Activated CD4-positive, alpha-beta T cell treated with anti-CD3 and anti-CD28 coated beads for 48 hours (primary cell): ENCODE results near the gene UTF1.

Source experiments
- DNase-seq: peaks from one replicate; pipeline ENCODE4 v3.0.0-alpha.2; 2020

The UTF1 gene

GRCh38 chr10:133230044-133230361, at the start of gene UTF1:
Gene UTF1, plus strand, starts transcription at chr10:133230217. Its CDS starts 72 bp downstream, at chr10:133230289.
- DNase-seq = no peak

- no peak for DNase-seq
Observed at GRCh38 chr10:133180965-133181639, 48.9 kb upstream of the UTF1 start.

GRCh38 chr10:133182190-133182589, 47.8 kb upstream of the UTF1 start:
- no peak for DNase-seq

- no peak for DNase-seq
Observed at GRCh38 chr10:133182791-133183645, 47.0 kb upstream of the UTF1 start.

GRCh38 chr10:133183646-133184378, 46.2 kb upstream of the UTF1 start:
- DNase-seq = no peak

GRCh38 chr10:133184591-133185244, 45.3 kb upstream of the UTF1 start:
- no peak for DNase-seq

- DNase-seq = no peak
Observed at GRCh38 chr10:133185421-133185820, 44.6 kb upstream of the UTF1 start.

- DNase-seq = no peak
Observed at GRCh38 chr10:133185916-133186315, 44.1 kb upstream of the UTF1 start.

GRCh38 chr10:133186416-133187090, 43.5 kb upstream of the UTF1 start:
- DNase-seq = no peak

- DNase-seq = no peak
Observed at GRCh38 chr10:133187091-133187905, 42.7 kb upstream of the UTF1 start.

- DNase-seq = no peak
Observed at GRCh38 chr10:133187906-133188681, 41.9 kb upstream of the UTF1 start.

- no peak for DNase-seq
Observed at GRCh38 chr10:133189256-133189655, 40.8 kb upstream of the UTF1 start.

GRCh38 chr10:133189726-133190125, 40.3 kb upstream of the UTF1 start:
- DNase-seq = no peak

GRCh38 chr10:133190225-133190624, 39.8 kb upstream of the UTF1 start:
- no peak for DNase-seq

- DNase-seq = no peak
Observed at GRCh38 chr10:133191651-133192050, 38.4 kb upstream of the UTF1 start.

- no peak for DNase-seq
Observed at GRCh38 chr10:133194151-133194550, 35.9 kb upstream of the UTF1 start.

- DNase-seq = no peak
Observed at GRCh38 chr10:133195096-133195495, 34.9 kb upstream of the UTF1 start.

- DNase-seq = no peak
Observed at GRCh38 chr10:133195611-133196010, 34.4 kb upstream of the UTF1 start.

GRCh38 chr10:133196221-133196915, 33.6 kb upstream of the UTF1 start:
- no peak for DNase-seq
